B cell (primary cell): Measurements from ENCODE around the gene TAF4. TPM values are rescaled to one million over a fixed set of nuclear protein-coding genes. Genes with fewer than 3 reads are reported as not detected.

Experiments used
- ATAC-seq: fragments of 200-7000 bp; cut with Tn5 transposase; one replicate; pipeline ENCODE4 v1.10.0; 2021; ENCODE audit warnings: low read depth, mild to moderate bottlenecking, moderate number of reproducible peaks, moderate library complexity
- CTCF ChIA-PET: fragments of 350-600 bp; sonication (Branson Sonifier 250); formaldehyde crosslinking; loops from one replicate; lab custom pipeline; 2021; ENCODE audit warnings: antibody characterized with exemption, inconsistent platforms; lab: Charles Lee
- POLR2A ChIA-PET: fragments of 350-600 bp; sonication (Branson Sonifier 250); formaldehyde crosslinking; loops from one replicate; lab custom pipeline; 2021; ENCODE audit warnings: antibody characterized with exemption; lab: Charles Lee
- DNase-seq: peaks from one replicate; pipeline ENCODE4 v3.0.0; 2013
- H2AFZ ChIP-seq: 2 replicates; pipeline ENCODE4 v1.6.1; 2012; ENCODE audit warnings: mild to moderate bottlenecking, low read depth, low read length; ENCODE audit not compliant: insufficient read depth, poor library complexity, severe bottlenecking
- H3K27ac ChIP-seq, 2 donors: 1 replicate in 1 of 2; 2 replicates in 1 of 2; pipeline ENCODE4 v1.5.1; 2012 to 2013; ENCODE audit warnings: low read length in 2 of 2, mild to moderate bottlenecking in 2 of 2, moderate library complexity in 1 of 2
- H3K27me3 ChIP-seq, 4 experiments: fragments of 200-600 bp in 1 of 4; sonication (generic) in 1 of 4; replicated peaks in 1 of 4; 1 replicate in 2 of 4; 2 replicates in 2 of 4; pipeline versions ENCODE4 v1.6.1 to v1.7.0; 2013 to 2016; ENCODE audit warnings: low read length in 3 of 4, mild to moderate bottlenecking in 2 of 4, mixed read lengths in 1 of 4, moderate library complexity in 1 of 4; ENCODE audit not compliant: insufficient read depth in 4 of 4, control insufficient read depth in 3 of 4; ENCODE audit errors: control extremely low read depth in 1 of 4
- H3K36me3 ChIP-seq, 2 experiments: replicated peaks in 1 of 2; 1 replicate in 1 of 2; 2 replicates in 1 of 2; pipeline versions ENCODE4 v1.6.1 to v1.7.1; 2013; ENCODE audit warnings: low read length in 1 of 2; ENCODE audit not compliant: insufficient read depth in 2 of 2, control insufficient read depth in 1 of 2; ENCODE audit errors: control extremely low read depth in 1 of 2, extremely low read depth in 1 of 2
- H3K4me1 ChIP-seq, 2 donors: fragments of 200-600 bp in 1 of 2; sonication (generic) in 1 of 2; 1 replicate in 1 of 2; 2 replicates in 1 of 2; pipeline versions ENCODE4 v1.5.1 to v1.6.1; 2013 to 2017; ENCODE audit warnings: low read length in 2 of 2; ENCODE audit not compliant: control insufficient read depth in 2 of 2, insufficient read depth in 2 of 2
- H3K4me2 ChIP-seq: replicated peaks from 2 replicates; pipeline ENCODE3; 2012; ENCODE audit warnings: mild to moderate bottlenecking, low read depth, low read length; ENCODE audit not compliant: poor library complexity, severe bottlenecking
- H3K4me3 ChIP-seq, 5 experiments: fragments of 200-600 bp in 1 of 5; sonication (generic) in 1 of 5; 1 replicate in 3 of 5; 2 replicates in 2 of 5; pipeline versions ENCODE4 v1.5.1 to v1.7.0; 2011 to 2016; ENCODE audit warnings: low read length in 4 of 5, mild to moderate bottlenecking in 4 of 5, low read depth in 2 of 5, control low read depth in 1 of 5, moderate library complexity in 1 of 5; ENCODE audit not compliant: insufficient read depth in 1 of 5; ENCODE audit errors: control extremely low read depth in 1 of 5, extremely low read depth in 1 of 5
- H3K79me2 ChIP-seq: fragments of 200-600 bp; sonication (generic); one replicate; pipeline ENCODE4 v1.6.0; 2016; ENCODE audit warnings: low read length; ENCODE audit not compliant: control insufficient read depth, insufficient read depth
- H3K9ac ChIP-seq: fragments of 200-600 bp; sonication (generic); 2 replicates; pipeline ENCODE4 v1.6.1; 2017; ENCODE audit warnings: mild to moderate bottlenecking, low read length, moderate library complexity
- H3K9me3 ChIP-seq, 3 donors: one replicate each; pipeline versions ENCODE4 v1.6.1 to v1.7.1; 2013; ENCODE audit warnings: low read length in 2 of 3; ENCODE audit not compliant: control insufficient read depth in 2 of 3, insufficient read depth in 1 of 3; ENCODE audit errors: control extremely low read depth in 1 of 3
- H4K20me1 ChIP-seq: 2 replicates; pipeline ENCODE4 v1.6.0; 2012; ENCODE audit warnings: mild to moderate bottlenecking, low read length; ENCODE audit not compliant: insufficient read depth, control insufficient read depth, poor library complexity, severe bottlenecking
- H3K27ac Mint-ChIP-seq: one replicate; pipeline ENCODE4 v1.8.0; 2021; ENCODE audit warnings: mixed read lengths
- H3K27me3 Mint-ChIP-seq: one replicate; pipeline ENCODE4 v1.8.0; 2021; ENCODE audit warnings: mixed read lengths
- H3K4me1 Mint-ChIP-seq: one replicate; pipeline ENCODE4 v1.8.0; 2021; ENCODE audit warnings: mixed read lengths
- H3K4me3 Mint-ChIP-seq: one replicate; pipeline ENCODE4 v1.8.0; 2021; ENCODE audit warnings: mixed read lengths
- H3K9me3 Mint-ChIP-seq: one replicate; pipeline ENCODE4 v1.8.0; 2022; ENCODE audit warnings: mixed read lengths; ENCODE audit not compliant: insufficient read depth
- EZH2 ChIP-seq: IDR thresholded peaks from 2 replicates; pipeline ENCODE4 v1.6.1; 2012; ENCODE audit warnings: borderline replicate concordance, low read depth, mild to moderate bottlenecking, moderate library complexity, low read length; ENCODE audit not compliant: insufficient read depth, poor library complexity, severe bottlenecking
- WGBS: methylation state at CpG from one replicate; pipeline ENCODE4 v1.1.5; 2013; ENCODE audit warnings: missing lambda C conversion rate; ENCODE audit not compliant: insufficient coverage; 5-methylcytosine and 5-hydroxymethylcytosine counted together
- intact Hi-C: fragments of 100-400 bp; cut with micrococcal nuclease; formaldehyde crosslinking; loops from one replicate; pipeline ENCODE4 v1.10.0; 2022
- polyA plus RNA-seq: library from polyadenylated mRNA; depleted of rRNA; stranded (reverse); fragments of >200 nt; gene quantifications from 2 replicates; pipeline ENCODE4 v1.2.3, GENCODE V29; 2012
- total RNA-seq, 2 donors: library from RNA; stranded (reverse); fragments of 120-200 nt in 1 of 2; gene quantifications; 1 replicate in 1 of 2; 2 replicates in 1 of 2; pipeline versions ENCODE4 v1.2.3 to v1.2.4, GENCODE V29; 2013 to 2022
- TF ChIP-seq, protein P1 (sequence below): fragments of 200-600 bp; IDR thresholded peaks from one replicate; pipeline ENCODE4 v1.8.0; 2022; ENCODE audit warnings: antibody characterized with exemption, mild to moderate bottlenecking

Gene TAF4
- total and polyA plus RNA-seq, 2 donors (not counting 1 experiment from before 2014, with no cell fraction given) = 13.9 to 39.5 TPM

DNA sequence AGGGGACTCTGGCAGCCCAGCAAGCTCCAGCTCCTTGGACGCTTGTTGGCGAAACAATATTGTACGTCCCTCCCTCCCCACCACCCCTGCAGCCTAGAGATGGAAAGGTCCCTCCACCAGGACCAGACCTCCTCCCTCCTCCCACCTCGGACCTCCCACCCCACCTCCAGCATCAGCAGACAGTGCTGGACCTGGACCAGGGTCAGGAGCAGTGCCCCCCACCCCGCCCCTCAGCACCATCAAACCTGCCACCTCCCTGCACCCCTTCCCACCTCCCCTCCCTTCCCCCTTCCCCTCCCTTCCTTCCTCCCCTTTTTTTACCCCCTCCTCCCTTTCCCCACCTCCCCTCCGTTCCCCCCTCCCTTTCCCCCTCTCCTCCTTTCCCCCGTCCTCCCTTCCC, 98.4 kb downstream of the TAF4 start:
- DNase-seq (no peak), ATAC-seq (no peak)
- Mint-ChIP-seq H3K4me3 (no peak overlapping the region), H3K27me3 (peaks cover 4% of the 10 kb centered on the region), H3K9me3 (no peaks in the 10 kb centered on the region), H3K27ac (no peak overlapping the region), H3K4me1 (no peaks in the 10 kb centered on the region)
- H3K27me3 ChIP-seq = peaks cover 0 to 15% (median 2%) of the 10 kb centered on the region in 4 experiments
- H3K4me3 ChIP-seq = no peak overlapping the region
- no peaks in the 10 kb centered on the region for H4K20me1 ChIP-seq
- WGBS = 84% methylated on average over 4 of the region's 7 CpGs
- H3K9ac ChIP-seq = no peak overlapping the region
- intact Hi-C loops = no loop called here
- no peak overlapping the region for H2AFZ ChIP-seq
- TF ChIP-seq EZH2 = no peak
- TF ChIP-seq, protein P1, sequence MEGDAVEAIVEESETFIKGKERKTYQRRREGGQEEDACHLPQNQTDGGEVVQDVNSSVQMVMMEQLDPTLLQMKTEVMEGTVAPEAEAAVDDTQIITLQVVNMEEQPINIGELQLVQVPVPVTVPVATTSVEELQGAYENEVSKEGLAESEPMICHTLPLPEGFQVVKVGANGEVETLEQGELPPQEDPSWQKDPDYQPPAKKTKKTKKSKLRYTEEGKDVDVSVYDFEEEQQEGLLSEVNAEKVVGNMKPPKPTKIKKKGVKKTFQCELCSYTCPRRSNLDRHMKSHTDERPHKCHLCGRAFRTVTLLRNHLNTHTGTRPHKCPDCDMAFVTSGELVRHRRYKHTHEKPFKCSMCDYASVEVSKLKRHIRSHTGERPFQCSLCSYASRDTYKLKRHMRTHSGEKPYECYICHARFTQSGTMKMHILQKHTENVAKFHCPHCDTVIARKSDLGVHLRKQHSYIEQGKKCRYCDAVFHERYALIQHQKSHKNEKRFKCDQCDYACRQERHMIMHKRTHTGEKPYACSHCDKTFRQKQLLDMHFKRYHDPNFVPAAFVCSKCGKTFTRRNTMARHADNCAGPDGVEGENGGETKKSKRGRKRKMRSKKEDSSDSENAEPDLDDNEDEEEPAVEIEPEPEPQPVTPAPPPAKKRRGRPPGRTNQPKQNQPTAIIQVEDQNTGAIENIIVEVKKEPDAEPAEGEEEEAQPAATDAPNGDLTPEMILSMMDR = no peak
- ChIA-PET CTCF (no interaction called here), POLR2A (no interaction called here)
- no peak overlapping the region for H3K27ac ChIP-seq
- H3K79me2 ChIP-seq = no peaks in the 10 kb centered on the region
- H3K36me3 ChIP-seq = peaks cover 0 to under 1% of the 10 kb centered on the region in 2 experiments
- no peak overlapping the region for H3K4me2 ChIP-seq
- no peaks in the 10 kb centered on the region for H3K4me1 ChIP-seq
- peaks cover 0 to 3% (median 0%) of the 10 kb centered on the region in 3 donors for H3K9me3 ChIP-seq

DNA sequence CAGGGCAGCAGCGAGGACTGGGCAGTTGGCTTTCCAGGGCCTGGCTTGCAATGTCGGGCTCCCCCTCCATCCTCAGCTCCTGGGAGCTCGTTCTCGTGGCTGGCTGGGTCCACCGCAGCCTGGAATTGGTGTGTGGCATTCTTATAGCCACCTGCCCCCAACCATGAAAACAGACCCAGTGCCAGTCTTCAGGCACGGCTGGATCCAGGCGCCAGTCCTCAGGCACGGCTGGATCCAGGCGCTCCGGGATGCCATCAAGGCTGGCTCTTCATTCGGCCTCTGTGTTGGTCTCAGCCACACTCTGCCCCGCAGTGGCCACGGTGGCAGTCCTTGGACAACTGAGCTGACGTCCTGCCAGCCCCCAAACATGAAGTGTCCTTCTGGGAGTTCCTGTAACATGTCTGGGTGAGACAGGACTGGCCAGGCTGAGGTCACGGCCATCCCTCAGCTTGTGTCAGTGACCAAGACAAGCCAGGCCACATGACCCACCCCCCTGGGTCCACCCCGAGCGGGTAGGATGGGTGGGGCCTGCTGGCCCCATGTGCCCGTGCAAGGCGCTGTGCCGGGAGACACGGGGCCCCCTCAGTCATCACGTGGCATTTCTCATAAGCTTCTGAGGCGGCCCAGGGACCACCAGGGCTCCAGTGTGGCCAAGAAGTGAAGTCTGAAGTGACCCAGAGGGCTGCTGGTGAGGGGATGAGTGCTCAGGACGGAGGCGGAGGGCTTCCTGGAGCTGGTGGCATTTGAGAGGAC, 99.0 kb downstream of the TAF4 start:
- H3K27ac Mint-ChIP-seq = no peak overlapping the region

More for the DNA sequence above, 99.0 kb downstream of the TAF4 start:
- no peak for DNase-seq
- Histone ChIP-seq H3K4me3 (no peak overlapping the region), H3K4me2 (no peak overlapping the region), H3K36me3 (no peaks in the 10 kb centered on the region), H4K20me1 (no peaks in the 10 kb centered on the region), H3K79me2 (no peaks in the 10 kb centered on the region), H3K9ac (no peak overlapping the region), H3K27me3 (peaks cover 0 to 17% (median 2%) of the 10 kb centered on the region in 4 experiments), H2AFZ (no peak overlapping the region), H3K27ac (no peak overlapping the region), H3K4me1 (no peaks in the 10 kb centered on the region), H3K9me3 (peaks cover 0 to 3% (median 0%) of the 10 kb centered on the region in 3 donors)
- POLR2A ChIA-PET = no interaction called here
- Mint-ChIP-seq H3K27me3 (peaks cover 8% of the 10 kb centered on the region), H3K4me3 (no peak overlapping the region), H3K4me1 (no peaks in the 10 kb centered on the region), H3K9me3 (no peaks in the 10 kb centered on the region)
- CTCF ChIA-PET = no interaction called here
- intact Hi-C loops = no loop called here
- no peak for ATAC-seq
- no peak for TF ChIP-seq EZH2
- TF ChIP-seq, protein P1 = no peak
- 93% methylated on average over 25 of the region's 25 CpGs for WGBS
